Breast epithelium (tissue), 4 donors: Measurements from ENCODE around the gene C1orf53. TPM values are rescaled to one million over a fixed set of nuclear protein-coding genes. Genes with fewer than 3 reads are reported as not detected.
"Not testable (repeated sequence)": the region's sequence is repeated elsewhere in the genome, so short reads cannot be mapped to it uniquely, and the experiment has no call there.

Experiments
- DNase-seq, 2 donors: peaks; one replicate each; pipeline ENCODE4 v3.0.0-alpha.2; 2019; ENCODE audit warnings: low spot score in 2 of 2
- H3K27ac ChIP-seq, 2 donors: fragments of 200-600 bp; sonication (generic) in 1 of 2; one replicate each; pipeline ENCODE4 v1.5.1; 2016 to 2019; ENCODE audit warnings: mild to moderate bottlenecking in 1 of 2
- H3K27me3 ChIP-seq, 2 donors: fragments of 200-600 bp; sonication (generic) in 1 of 2; one replicate each; pipeline versions ENCODE4 v1.5.1 to v1.6.0; 2017 to 2019; ENCODE audit warnings: control low read depth in 1 of 2, mild to moderate bottlenecking in 1 of 2
- H3K36me3 ChIP-seq: fragments of 200-600 bp; one replicate; pipeline ENCODE4 v1.5.1; 2019
- H3K4me1 ChIP-seq, 2 donors: fragments of 200-600 bp; sonication (generic); one replicate each; pipeline ENCODE4 v1.5.1; 2016 to 2019; ENCODE audit warnings: control low read depth in 1 of 2
- H3K4me3 ChIP-seq, 3 donors: fragments of 200-600 bp; sonication (generic); 1 replicate in 2 of 3; 2 replicates in 1 of 3; pipeline ENCODE4 v1.5.1; 2016 to 2019; ENCODE audit warnings: mild to moderate bottlenecking in 3 of 3, moderate library complexity in 2 of 3
- H3K9me3 ChIP-seq, 2 donors: fragments of 200-600 bp; sonication (generic) in 1 of 2; one replicate each; pipeline ENCODE4 v1.5.1; 2016 to 2019; ENCODE audit warnings: control low read depth in 1 of 2
- POLR2A ChIP-seq: fragments of 450-650 bp; IDR thresholded peaks from one replicate; pipeline ENCODE4 v1.6.1; 2016; ENCODE audit warnings: antibody characterized with exemption, mild to moderate bottlenecking, moderate library complexity
- POLR2AphosphoS5 ChIP-seq, 3 donors: sonication (generic); formaldehyde crosslinking; IDR thresholded peaks; one replicate each; pipeline ENCODE4 v1.6.1; 2017; ENCODE audit warnings: antibody characterized with exemption in 3 of 3
- intact Hi-C: fragments of 100-400 bp; cut with DNase I; formaldehyde crosslinking; loops from one replicate; pipeline ENCODE4 v1.15.1; 2023; ENCODE audit warnings: low total_unique reads
- total RNA-seq, 3 donors: library from RNA; depleted of rRNA; stranded (reverse); fragments of >200 nt; gene quantifications; one replicate each; pipeline ENCODE4 v1.1.0, GENCODE V29; 2016
- TF ChIP-seq, protein P1 (sequence below), 3 donors: fragments of 450-650 bp; IDR thresholded peaks; one replicate each; pipeline ENCODE4 v1.5.1; 2016 to 2017; ENCODE audit warnings: antibody characterized with exemption in 3 of 3, mild to moderate bottlenecking in 3 of 3, moderate library complexity in 3 of 3

Gene C1orf53
- total RNA-seq, 3 donors from 2014 or later, result 2.0 to 2.6 (median 2.6) TPM

DNA sequence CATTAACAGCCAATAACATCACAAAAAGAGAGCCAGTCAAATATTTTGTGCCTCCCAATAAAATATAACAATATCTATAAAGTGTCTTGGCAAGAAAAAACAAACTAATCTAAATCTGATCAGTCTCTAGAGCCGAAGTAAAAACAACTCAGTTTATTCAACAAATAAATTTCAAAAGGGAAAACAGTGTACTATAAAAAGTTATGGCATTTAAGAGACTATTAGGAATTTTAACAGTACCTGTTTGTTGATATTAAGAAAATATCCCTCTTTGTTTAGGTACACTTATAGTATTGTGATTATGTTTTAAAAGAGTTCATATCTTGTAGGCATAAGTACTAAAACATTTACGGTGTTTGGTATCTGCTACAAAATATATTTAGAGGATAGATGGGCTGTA, 36.6 kb upstream of the C1orf53 start:
- Histone ChIP-seq H3K36me3 (no peaks in the 10 kb centered on the region), H3K4me3 (no peak overlapping the region), H3K27ac (no peak overlapping the region), H3K27me3 (no peaks in the 10 kb centered on the region), H3K4me1 (no peaks in the 10 kb centered on the region), H3K9me3 (no peaks in the 10 kb centered on the region)
- TF ChIP-seq, protein P1, sequence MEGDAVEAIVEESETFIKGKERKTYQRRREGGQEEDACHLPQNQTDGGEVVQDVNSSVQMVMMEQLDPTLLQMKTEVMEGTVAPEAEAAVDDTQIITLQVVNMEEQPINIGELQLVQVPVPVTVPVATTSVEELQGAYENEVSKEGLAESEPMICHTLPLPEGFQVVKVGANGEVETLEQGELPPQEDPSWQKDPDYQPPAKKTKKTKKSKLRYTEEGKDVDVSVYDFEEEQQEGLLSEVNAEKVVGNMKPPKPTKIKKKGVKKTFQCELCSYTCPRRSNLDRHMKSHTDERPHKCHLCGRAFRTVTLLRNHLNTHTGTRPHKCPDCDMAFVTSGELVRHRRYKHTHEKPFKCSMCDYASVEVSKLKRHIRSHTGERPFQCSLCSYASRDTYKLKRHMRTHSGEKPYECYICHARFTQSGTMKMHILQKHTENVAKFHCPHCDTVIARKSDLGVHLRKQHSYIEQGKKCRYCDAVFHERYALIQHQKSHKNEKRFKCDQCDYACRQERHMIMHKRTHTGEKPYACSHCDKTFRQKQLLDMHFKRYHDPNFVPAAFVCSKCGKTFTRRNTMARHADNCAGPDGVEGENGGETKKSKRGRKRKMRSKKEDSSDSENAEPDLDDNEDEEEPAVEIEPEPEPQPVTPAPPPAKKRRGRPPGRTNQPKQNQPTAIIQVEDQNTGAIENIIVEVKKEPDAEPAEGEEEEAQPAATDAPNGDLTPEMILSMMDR (IDR thresholded peaks at IDR 0.05), result no peak
- no peak for TF ChIP-seq POLR2AphosphoS5 (IDR thresholded peaks at IDR 0.05)
- TF ChIP-seq POLR2A, result no peak
- intact Hi-C loops, result no loop called here
- DNase-seq, result no peak

DNA sequence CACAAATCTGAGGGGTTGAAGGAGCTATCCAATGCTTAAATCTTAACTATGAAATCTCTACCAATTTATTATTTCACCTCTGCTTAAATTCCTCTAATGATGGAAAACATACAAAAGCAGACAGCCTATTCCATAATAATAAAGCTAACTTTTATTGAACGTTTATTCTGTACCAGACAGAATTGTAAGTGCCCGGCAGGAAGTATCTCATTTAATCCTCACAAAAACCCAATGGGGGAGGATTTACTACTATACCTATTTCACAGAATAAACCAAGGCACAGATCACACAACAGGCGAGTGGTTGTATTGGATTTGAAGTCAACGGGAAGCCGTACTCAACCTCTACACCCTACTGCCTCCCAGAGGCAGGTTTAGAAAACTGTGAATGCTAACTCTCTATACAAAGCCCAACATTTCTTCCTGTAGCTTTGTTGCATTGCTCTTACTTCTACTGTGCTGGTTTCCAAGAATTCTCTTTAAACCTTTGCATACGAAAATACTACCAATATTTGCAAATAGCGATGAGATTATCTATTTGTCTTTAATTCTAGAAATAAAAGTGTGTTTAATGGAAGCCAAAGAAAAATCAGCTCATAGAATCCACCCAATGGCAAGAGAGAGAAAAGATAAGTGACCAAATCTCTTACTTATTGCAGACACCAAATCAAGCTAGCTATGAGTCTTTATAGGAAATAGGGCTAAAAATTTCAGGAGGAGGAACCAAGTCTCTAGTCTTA, 33.5 kb upstream of the C1orf53 start:
- no peaks in the 10 kb centered on the region for H3K4me1 ChIP-seq
- H3K4me3 ChIP-seq, result no peak overlapping the region
- H3K9me3 ChIP-seq, result no peaks in the 10 kb centered on the region
- intact Hi-C loops, result no loop called here
- TF ChIP-seq, protein P1 (IDR thresholded peaks at IDR 0.05), result peak in 2 of 3 donors; percentile 41 to 56
- no peak for TF ChIP-seq POLR2A
- H3K27ac ChIP-seq, result no peak overlapping the region
- no peaks in the 10 kb centered on the region for H3K36me3 ChIP-seq
- no peak for DNase-seq
- H3K27me3 ChIP-seq, result no peaks in the 10 kb centered on the region

DNA sequence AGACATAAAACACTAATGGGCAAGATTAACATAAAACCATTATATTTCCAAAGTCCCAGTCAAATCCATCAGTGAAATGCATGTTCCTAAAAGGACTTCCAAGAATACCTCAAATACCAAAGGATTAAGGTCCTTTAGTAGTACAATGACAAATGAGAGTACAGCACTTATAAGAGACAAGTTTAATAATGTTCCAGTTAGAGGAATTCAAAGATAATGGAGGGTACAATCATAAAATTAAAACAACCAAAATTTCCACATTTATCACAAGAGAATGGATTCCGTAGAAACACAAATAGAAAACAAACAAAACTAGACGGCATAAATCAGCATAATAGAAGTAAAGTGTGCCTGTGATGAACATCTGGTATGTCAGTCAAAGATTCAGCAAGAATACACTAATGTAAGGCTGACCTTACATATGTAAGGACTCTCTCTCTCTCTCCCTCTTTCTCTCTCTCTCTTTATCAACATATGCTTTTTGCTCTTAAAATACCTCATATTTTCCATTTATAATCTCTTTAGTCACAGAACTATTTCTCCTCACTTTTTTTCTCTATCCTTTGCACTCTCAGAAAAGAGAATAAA, 32.8 kb upstream of the C1orf53 start:
- no peak for DNase-seq
- TF ChIP-seq, protein P1 (IDR thresholded peaks at IDR 0.05), result no peak
- TF ChIP-seq POLR2AphosphoS5 (IDR thresholded peaks at IDR 0.05) (no peak), POLR2A (no peak)
- Histone ChIP-seq H3K36me3 (no peaks in the 10 kb centered on the region), H3K9me3 (no peaks in the 10 kb centered on the region), H3K4me3 (no peak overlapping the region), H3K4me1 (no peaks in the 10 kb centered on the region), H3K27ac (no peak overlapping the region), H3K27me3 (no peaks in the 10 kb centered on the region)
- intact Hi-C loops, result no loop called here

DNA sequence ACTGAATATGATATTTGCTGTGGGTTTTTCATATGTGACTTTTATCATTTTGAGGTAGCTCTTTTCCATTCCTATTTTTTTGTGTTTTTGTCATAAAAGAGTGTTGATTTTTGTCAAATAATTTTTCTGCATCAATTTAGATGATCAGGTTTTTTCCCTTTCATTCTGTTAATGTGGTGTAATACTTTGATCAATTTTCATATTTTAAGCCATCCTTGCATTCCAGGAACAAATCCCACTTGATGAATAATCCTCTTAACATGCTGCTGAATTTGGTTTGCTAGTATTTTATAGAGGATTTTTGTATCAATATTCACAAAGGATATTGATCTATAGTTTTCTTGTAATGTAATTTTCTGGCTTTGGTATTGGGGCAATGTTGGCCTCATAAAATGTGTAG, 25.5 kb upstream of the C1orf53 start:
- Histone ChIP-seq H3K27me3 (no peaks in the 10 kb centered on the region), H3K4me1 (no peaks in the 10 kb centered on the region), H3K4me3 (no peak overlapping the region), H3K36me3 (no peaks in the 10 kb centered on the region), H3K27ac (no peak overlapping the region), H3K9me3 (peaks cover 6 to 15% of the 10 kb centered on the region in 2 donors)
- TF ChIP-seq POLR2A (no peak), POLR2AphosphoS5 (IDR thresholded peaks at IDR 0.05) (no peak)
- TF ChIP-seq, protein P1 (IDR thresholded peaks at IDR 0.05), result no peak
- DNase-seq, result no peak
- intact Hi-C loops, result no loop called here

DNA sequence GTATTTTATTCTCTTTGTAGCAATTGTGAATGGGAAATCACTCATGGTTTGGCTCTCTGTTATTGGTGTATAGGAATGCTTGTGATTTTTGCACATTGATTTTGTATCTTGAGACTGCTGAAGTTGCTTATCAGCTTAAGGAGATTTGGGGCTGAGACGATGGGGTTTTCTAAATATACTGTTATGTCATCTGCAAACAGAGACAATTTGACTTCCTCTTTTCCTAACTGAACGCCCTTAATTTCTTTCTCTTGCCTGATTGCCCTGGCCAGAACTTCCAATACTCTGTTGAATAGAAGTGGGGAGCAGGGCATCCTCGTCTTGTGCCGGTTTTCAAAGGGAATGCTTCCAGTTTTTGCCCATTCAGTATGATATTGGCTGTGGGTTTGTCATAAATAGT, 22.0 kb upstream of the C1orf53 start:
- DNase-seq, intact Hi-C loops, H3K4me1 ChIP-seq: not testable (repeated sequence)

DNA sequence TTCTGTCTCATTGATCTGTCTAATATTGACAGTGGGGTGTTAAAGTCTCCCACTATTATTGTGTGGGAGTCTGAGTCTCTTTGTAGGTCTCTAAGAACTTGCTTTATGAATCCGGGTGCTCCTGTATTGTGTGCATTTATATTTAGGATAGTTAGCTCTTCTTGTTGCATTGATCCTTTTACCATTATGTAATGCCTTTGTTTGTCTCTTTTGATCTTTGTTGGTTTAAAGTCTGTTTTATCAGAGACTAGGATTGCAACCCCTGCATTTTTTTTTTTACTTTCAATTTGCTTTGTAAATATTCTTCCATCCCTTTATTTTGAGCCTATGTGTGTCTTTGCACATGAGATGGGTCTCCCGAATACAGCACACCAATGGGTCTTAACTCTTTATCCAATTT, 20.2 kb upstream of the C1orf53 start:
- DNase-seq, H3K4me1 ChIP-seq, H3K9me3 ChIP-seq, H3K27me3 ChIP-seq, H3K4me3 ChIP-seq, H3K36me3 ChIP-seq, intact Hi-C loops, H3K27ac ChIP-seq: not testable (repeated sequence)

More for the DNA sequence above, 22.0 kb upstream of the C1orf53 start:
- H3K36me3 ChIP-seq, H3K27me3 ChIP-seq, H3K4me3 ChIP-seq, H3K27ac ChIP-seq: not testable (repeated sequence)
- H3K9me3 ChIP-seq, result peaks cover 6 to 15% of the 10 kb centered on the region in 2 donors
